Adrenal gland (tissue), 5 donors: ENCODE measurements around the gene PARVB.

Experiments used
- CTCF ChIP-seq, 6 experiments: fragments of 450-650 bp in 4 of 6; fragments of 200-600 bp in 2 of 6; sonication (generic) in 1 of 6; IDR thresholded peaks; 1 replicate in 5 of 6; 2 replicates in 1 of 6; pipeline versions ENCODE4 v1.5.1 to v1.8.0; 2016 to 2021; ENCODE audit warnings: antibody characterized with exemption in 6 of 6, mild to moderate bottlenecking in 2 of 6, moderate library complexity in 1 of 6
- POLR2A ChIP-seq, 2 donors: fragments of 450-650 bp; IDR thresholded peaks; one replicate each; pipeline ENCODE4 v1.6.1; 2017; ENCODE audit warnings: antibody characterized with exemption in 2 of 2, mild to moderate bottlenecking in 2 of 2, moderate library complexity in 1 of 2
- donor health status: DM: no; HTN: no; CAD: no.

DNA sequence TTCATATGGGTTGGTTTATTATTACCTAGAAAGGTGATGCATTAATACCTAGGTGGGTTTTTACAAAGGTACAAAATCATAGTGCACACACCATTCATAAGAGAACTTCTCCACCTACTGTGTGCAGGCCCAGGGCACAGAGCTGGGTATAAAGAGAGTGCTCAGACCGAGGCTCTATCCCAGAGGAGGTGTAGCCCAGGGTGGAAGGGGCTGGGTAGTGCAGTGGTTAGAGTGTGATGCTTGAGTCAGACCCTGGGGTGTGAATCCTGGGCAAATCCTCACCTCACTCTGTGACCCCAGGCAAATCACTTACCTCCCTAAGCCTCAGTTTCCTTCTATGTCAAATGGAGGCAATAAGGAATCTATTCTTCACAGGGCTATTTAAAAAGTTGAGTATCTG lies 188.8 kb downstream of the PARVB start:
- TF ChIP-seq CTCF (IDR thresholded peaks at IDR 0.05) (no peak), POLR2A (IDR thresholded peaks at IDR 0.05) (no peak)
